ENCODE results near the gene ZNF639.

- TF ChIP-seq NBN (IDR thresholded peaks at IDR 0.05; ENCODE audit: low read depth) (no peak), ZNF3 (CRISPR knock-in tag; IDR thresholded peaks at IDR 0.05) (no peak), MAFF (IDR thresholded peaks at IDR 0.05; ENCODE audit: low read length) (no peak), GATAD2A (IDR thresholded peaks at IDR 0.05) (no peak), EP300 (IDR thresholded peaks at IDR 0.05; ENCODE audit: low read length) (no peak), NFYB (IDR thresholded peaks at IDR 0.05; ENCODE audit: extremely low read depth, insufficient read length) (no peak), JUN (IDR thresholded peaks at IDR 0.05; ENCODE audit: borderline replicate concordance, low read depth, low read length) (no peak), JUN (CRISPR knock-in tag; IDR thresholded peaks at IDR 0.05; ENCODE audit: borderline replicate concordance) (no peak)
- TF ChIP-seq, protein P1, sequence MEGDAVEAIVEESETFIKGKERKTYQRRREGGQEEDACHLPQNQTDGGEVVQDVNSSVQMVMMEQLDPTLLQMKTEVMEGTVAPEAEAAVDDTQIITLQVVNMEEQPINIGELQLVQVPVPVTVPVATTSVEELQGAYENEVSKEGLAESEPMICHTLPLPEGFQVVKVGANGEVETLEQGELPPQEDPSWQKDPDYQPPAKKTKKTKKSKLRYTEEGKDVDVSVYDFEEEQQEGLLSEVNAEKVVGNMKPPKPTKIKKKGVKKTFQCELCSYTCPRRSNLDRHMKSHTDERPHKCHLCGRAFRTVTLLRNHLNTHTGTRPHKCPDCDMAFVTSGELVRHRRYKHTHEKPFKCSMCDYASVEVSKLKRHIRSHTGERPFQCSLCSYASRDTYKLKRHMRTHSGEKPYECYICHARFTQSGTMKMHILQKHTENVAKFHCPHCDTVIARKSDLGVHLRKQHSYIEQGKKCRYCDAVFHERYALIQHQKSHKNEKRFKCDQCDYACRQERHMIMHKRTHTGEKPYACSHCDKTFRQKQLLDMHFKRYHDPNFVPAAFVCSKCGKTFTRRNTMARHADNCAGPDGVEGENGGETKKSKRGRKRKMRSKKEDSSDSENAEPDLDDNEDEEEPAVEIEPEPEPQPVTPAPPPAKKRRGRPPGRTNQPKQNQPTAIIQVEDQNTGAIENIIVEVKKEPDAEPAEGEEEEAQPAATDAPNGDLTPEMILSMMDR (IDR thresholded peaks at IDR 0.05 in 2 of 3, conservative IDR thresholded peaks at IDR 0.05 in 1 of 3; ENCODE audit: insufficient read depth in 2 of 3, low read depth in 1 of 3, low read length in 3 of 3): no peak
Measured at GRCh38 chr3:179292450-179292849, 30.4 kb upstream of the ZNF639 start.

Measured in K562 (cell line).